ENCODE measurements around the gene RGS7. TPM values are rescaled to one million over a fixed set of nuclear protein-coding genes. Genes with fewer than 3 reads are reported as not detected.

Gene RGS7
- total and polyA plus RNA-seq, 2 of the 8 experiments (the other 6 are each of a cell fraction or from before 2014, with no cell fraction given) = 1.6 to 3.0 TPM

- TF ChIP-seq HDAC2 (IDR thresholded peaks at IDR 0.05; ENCODE audit: borderline replicate concordance in 1 of 2, low read depth in 2 of 2, low read length in 2 of 2) (no peak), EP300 (IDR thresholded peaks at IDR 0.05; ENCODE audit: borderline replicate concordance in 1 of 2, low read depth in 2 of 2, low read length in 2 of 2) (no peak), CBX8 (IDR thresholded peaks at IDR 0.05; ENCODE audit: borderline replicate concordance, low read depth, low read length) (no peak), JUND (IDR thresholded peaks at IDR 0.05; ENCODE audit: low read length) (no peak), NANOG (IDR thresholded peaks at IDR 0.05; ENCODE audit: insufficient read depth, low read depth, low read length, poor library complexity, severe bottlenecking) (no peak), POU5F1 (IDR thresholded peaks at IDR 0.05; ENCODE audit: low read depth, low read length) (no peak), CTBP2 (IDR thresholded peaks at IDR 0.05; ENCODE audit: borderline replicate concordance, insufficient read depth, insufficient read length, low read length) (no peak), SP4 (IDR thresholded peaks at IDR 0.05; ENCODE audit: low read length) (no peak)
These were observed 18.9 kb upstream of the RGS7 start (continued) for GRCh38 chr1:241375886-241376285.
